ENCODE measurements around the gene RAB3IL1. TPM values are rescaled to one million over a fixed set of nuclear protein-coding genes. Genes with fewer than 3 reads are reported as not detected.
A peak's percentile ranks its signal among the peaks of the same experiment; 100 is the strongest.

The RAB3IL1 gene
- total and polyA plus RNA-seq, 9 of the 15 experiments (the other 6 are each of a cell fraction or from before 2014, with no cell fraction given), result 0.15 to 42.6 (median 15.5) TPM

GRCh38 chr11:61854966-61855714, 62.2 kb downstream of the RAB3IL1 start:
- TF ChIP-seq, protein P1, sequence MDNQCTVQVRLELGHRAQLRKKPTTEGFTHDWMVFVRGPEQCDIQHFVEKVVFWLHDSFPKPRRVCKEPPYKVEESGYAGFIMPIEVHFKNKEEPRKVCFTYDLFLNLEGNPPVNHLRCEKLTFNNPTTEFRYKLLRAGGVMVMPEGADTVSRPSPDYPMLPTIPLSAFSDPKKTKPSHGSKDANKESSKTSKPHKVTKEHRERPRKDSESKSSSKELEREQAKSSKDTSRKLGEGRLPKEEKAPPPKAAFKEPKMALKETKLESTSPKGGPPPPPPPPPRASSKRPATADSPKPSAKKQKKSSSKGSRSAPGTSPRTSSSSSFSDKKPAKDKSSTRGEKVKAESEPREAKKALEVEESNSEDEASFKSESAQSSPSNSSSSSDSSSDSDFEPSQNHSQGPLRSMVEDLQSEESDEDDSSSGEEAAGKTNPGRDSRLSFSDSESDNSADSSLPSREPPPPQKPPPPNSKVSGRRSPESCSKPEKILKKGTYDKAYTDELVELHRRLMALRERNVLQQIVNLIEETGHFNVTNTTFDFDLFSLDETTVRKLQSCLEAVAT (IDR thresholded peaks at IDR 0.05), result no peak
- TF ChIP-seq HSF4 (CRISPR knock-in tag; IDR thresholded peaks at IDR 0.05; ENCODE audit: borderline replicate concordance), result no peak
- TF ChIP-seq MEF2D (tag; conservative IDR thresholded peaks at IDR 0.05; ENCODE audit: low read depth), result no peak
- TF ChIP-seq NELFE (IDR thresholded peaks at IDR 0.05; ENCODE audit: insufficient read depth, insufficient read length), result no peak
- Histone ChIP-seq H4K20me1 (replicated peaks; ENCODE audit: control insufficient read depth, insufficient read depth, low read length) (no peaks in the 10 kb centered on the region), H3K4me2 (ENCODE audit: insufficient read depth, low read length) (no peak overlapping the region), H3K36me3 (ENCODE audit: control insufficient read depth, insufficient read depth, low read length) (peaks cover 7% of the 10 kb centered on the region; the same call in 2 of the 3 replicates), H3K4me3 (no peak overlapping the region), H3K9me3 (replicated peaks; ENCODE audit: control insufficient read depth, insufficient read depth, low read depth, low read length) (no peaks in the 10 kb centered on the region), H3K9me1 (ENCODE audit: control insufficient read depth, insufficient read depth, low read length) (no peaks in the 10 kb centered on the region), H3K79me2 (ENCODE audit: control insufficient read depth, insufficient read depth, low read length) (no peaks in the 10 kb centered on the region), H3K4me1 (replicated peaks in 1 of 2; ENCODE audit: control insufficient read depth in 2 of 2, insufficient read depth in 2 of 2, low read length in 2 of 2) (peaks cover 15 to 59% of the 10 kb centered on the region in 2 experiments), H2AFZ (ENCODE audit: low read depth, low read length) (no peak overlapping the region), H3K9ac (ENCODE audit: insufficient read depth in 1 of 2, low read depth in 2 of 2, low read length in 2 of 2) (peak overlapping the region in 1 of 2 experiments; percentile 67; a peak in 2 of 4 replicates), H3K27ac (ENCODE audit: extremely low read depth, low read depth, low read length) (no peak overlapping the region), H3K27me3 (ENCODE audit: control insufficient read depth in 2 of 2, insufficient read depth in 2 of 2, low read length in 2 of 2) (no peaks in the 10 kb centered on the region)
- WGBS (ENCODE audit: insufficient coverage, low coverage, missing lambda C conversion rate), result 73% methylated on average over 13 of the region's 14 CpGs
- no TSS peak for BruUV-seq (replicated peaks)
- no peak for FAIRE-seq
- CTCF ChIA-PET (ENCODE audit: low intra/inter-chr PET ratio), result no interaction called here
- no peak for DNase-seq (ENCODE audit: extremely low read depth in 1 of 4, low spot score in 3 of 4)
- in situ Hi-C loops (cut with MboI), result no loop called here
- POLR2A ChIA-PET, result interaction anchor here (0.7 to 2.1 kb wide), 3 partner anchors 36 to 63 kb away, joined by 3 to 6 read pairs (median 4); no protein-coding TSS in a partner anchor
- intact Hi-C loops (cut with micrococcal nuclease), result no loop called here
- ATAC-seq, result no peak

Data from K562 (cell line).